BJ (cell line): Measurements from ENCODE around the gene BICRAL. TPM values are rescaled to one million over a fixed set of nuclear protein-coding genes. Genes with fewer than 3 reads are reported as not detected.

Experiments used
- CTCF ChIA-PET: fragments of 350-600 bp; formaldehyde crosslinking; extraction: SDS; loops from one replicate; lab custom pipeline; 2021; ENCODE audit warnings: antibody characterized with exemption, inconsistent platforms; lab: Yijun Ruan, JAX
- POLR2A ChIA-PET: fragments of 300-600 bp; sonication (Branson Sonifier 250); formaldehyde crosslinking; extraction: SDS; loops from one replicate; lab custom pipeline; 2021; ENCODE audit warnings: antibody characterized with exemption; lab: Charles Lee
- DNase-seq: peaks from one replicate; pipeline ENCODE4 v3.0.0-alpha.2; 2011; ENCODE audit warnings: low read depth
- H3K27me3 ChIP-seq: 2 replicates; pipeline ENCODE4 v1.6.0; 2011; ENCODE audit warnings: low read length; ENCODE audit not compliant: control insufficient read depth, insufficient read depth
- H3K36me3 ChIP-seq: 2 replicates; pipeline ENCODE4 v1.5.1; 2011; ENCODE audit warnings: low read length; ENCODE audit not compliant: control insufficient read depth, insufficient read depth
- H3K4me3 ChIP-seq: 2 replicates; pipeline ENCODE4 v1.5.1; 2011; ENCODE audit warnings: low read depth, mild to moderate bottlenecking, control low read depth, low read length
- CTCF ChIP-seq: IDR thresholded peaks from 2 replicates; pipeline ENCODE4 v1.5.1; 2011; ENCODE audit warnings: low read depth, mild to moderate bottlenecking, control low read depth, inconsistent platforms, low read length, moderate library complexity; ENCODE audit not compliant: insufficient read depth
- polyA plus RNA-seq: library from polyadenylated mRNA; depleted of rRNA; stranded (reverse); fragments of >200 nt; gene quantifications from 2 replicates; pipeline ENCODE4 v1.2.3, GENCODE V29; 2011; rRNA removed

BICRAL gene
- polyA plus RNA-seq, 1 experiment = 7.4 TPM

GRCh38 chr6:42916288-42916687, 134.4 kb downstream of the BICRAL start:
- no peak for DNase-seq
- POLR2A ChIA-PET = no interaction called here
- CTCF ChIA-PET = interaction anchor here (0.9 kb wide), 1 partner anchor 52 kb away, joined by 3 read pairs; no protein-coding TSS in a partner anchor

More at GRCh38 chr6:42916288-42916687, 134.4 kb downstream of the BICRAL start:
- H3K27me3 ChIP-seq = peaks cover 2% of the 10 kb centered on the region
- TF ChIP-seq CTCF = no peak
- H3K4me3 ChIP-seq = no peak overlapping the region
- no peaks in the 10 kb centered on the region for H3K36me3 ChIP-seq

Other genes with a start within 250 kb of the BICRAL start
- 9.8 and 18.2 TPM in 2 replicates for gene UBR2, start 218.0 kb upstream of the BICRAL start, polyA plus RNA-seq
- 1.7 and 2.3 TPM in 2 replicates for gene PRPH2, start 59.5 kb upstream of the BICRAL start, polyA plus RNA-seq
- 16.5 and 23.8 TPM in 2 replicates for gene TBCC, start 35.9 kb upstream of the BICRAL start, polyA plus RNA-seq
- gene RPL7L1, start 97.6 kb downstream of the BICRAL start, polyA plus RNA-seq = 30.2 and 44.4 TPM in 2 replicates
- not detected in 2 replicates for gene PTCRA, start 134.0 kb downstream of the BICRAL start, polyA plus RNA-seq
- gene CNPY3, start 147.4 kb downstream of the BICRAL start, polyA plus RNA-seq = 45.7 and 50.6 TPM in 2 replicates
- gene GNMT, start 178.7 kb downstream of the BICRAL start, polyA plus RNA-seq = 0.10 and 0.39 TPM in 2 replicates
- gene PEX6, start 197.1 kb downstream of the BICRAL start, polyA plus RNA-seq = 2.8 and 5.6 TPM in 2 replicates
- 52.7 and 61.8 TPM in 2 replicates for gene PPP2R5D, start 202.5 kb downstream of the BICRAL start, polyA plus RNA-seq
- 107 and 121 TPM in 2 replicates for gene MEA1, start 231.9 kb downstream of the BICRAL start, polyA plus RNA-seq
- gene KLHDC3, start 232.2 kb downstream of the BICRAL start, polyA plus RNA-seq = 56.0 and 102 TPM in 2 replicates
- 43.1 and 52.7 TPM in 2 replicates for gene RRP36, start 239.6 kb downstream of the BICRAL start, polyA plus RNA-seq